HG03378 (cell line): Measurements from ENCODE around the gene ZNF536.

ENCODE experiments used
- ATAC-seq: cut with Tn5 transposase; IDR thresholded peaks from one replicate; pipeline ENCODE4 v1.9.1; 2021; ENCODE audit warnings: mild to moderate bottlenecking, moderate library complexity; ENCODE audit not compliant: unreplicated experiment

Gene ZNF536

DNA sequence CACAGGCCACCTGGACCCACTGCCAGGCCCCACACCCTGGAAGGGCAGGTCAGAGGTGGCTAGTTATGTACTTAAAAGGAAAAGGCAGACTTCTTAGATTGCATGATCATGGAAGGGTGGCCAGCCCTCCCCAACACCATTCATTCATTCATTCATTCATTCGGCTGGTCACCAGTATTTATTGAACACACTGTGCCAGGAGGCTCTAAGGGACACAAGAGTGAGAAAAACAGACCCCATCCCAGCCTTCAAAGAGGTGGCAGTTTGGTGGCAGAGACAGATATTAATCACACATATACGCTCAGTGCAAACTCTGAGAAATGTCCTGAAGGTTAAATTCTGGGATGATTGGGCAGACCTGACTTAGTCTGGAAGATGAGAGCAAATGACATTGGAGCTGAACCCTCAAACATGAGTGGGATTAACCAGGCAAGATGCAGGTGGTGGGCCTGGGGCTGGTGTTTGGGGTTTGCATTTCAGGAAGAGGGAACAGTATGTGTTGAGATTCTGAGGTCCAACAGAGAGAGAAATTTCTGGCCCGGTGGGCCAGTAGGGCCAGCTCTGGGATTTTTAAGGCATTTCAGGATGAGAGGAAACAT is 147.5 kb downstream of the ZNF536 start:
- ATAC-seq, result no peak

DNA sequence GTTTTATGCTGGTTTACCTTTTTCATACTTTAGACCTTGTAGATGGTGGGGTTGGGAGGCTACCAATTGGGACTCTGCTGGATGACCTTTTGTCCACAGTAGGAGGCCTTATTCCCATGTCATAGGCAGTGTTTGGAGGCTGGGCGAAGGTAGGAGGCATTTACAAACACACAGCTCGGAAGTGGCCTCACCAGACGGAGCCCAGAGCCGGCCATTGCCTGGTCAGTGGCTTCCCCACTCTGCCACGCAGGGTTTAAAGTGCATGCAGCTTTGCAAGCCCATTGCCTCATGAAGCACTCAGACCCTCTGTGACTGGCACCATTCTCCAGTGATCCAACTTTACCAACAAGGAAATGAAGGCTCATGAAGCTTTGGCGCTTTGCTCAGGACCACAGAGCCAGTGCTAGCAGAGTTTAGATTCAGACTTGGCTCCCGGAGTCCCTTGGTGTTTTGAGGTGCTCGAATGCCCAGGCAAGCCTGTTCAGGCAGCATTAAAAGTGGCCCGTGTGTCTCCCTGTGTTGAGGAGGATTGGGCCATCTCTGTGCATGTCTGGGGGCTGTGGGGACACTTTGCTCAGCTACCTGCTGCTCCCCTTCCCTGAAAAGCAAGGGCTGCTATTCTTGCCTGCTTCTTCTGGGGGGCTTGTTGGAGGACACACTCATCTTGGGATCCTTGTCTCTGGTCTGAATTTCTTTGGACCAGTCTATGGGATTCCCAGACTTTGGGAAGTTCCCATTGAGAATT is 148.7 kb downstream of the ZNF536 start:
- no peak for ATAC-seq

DNA sequence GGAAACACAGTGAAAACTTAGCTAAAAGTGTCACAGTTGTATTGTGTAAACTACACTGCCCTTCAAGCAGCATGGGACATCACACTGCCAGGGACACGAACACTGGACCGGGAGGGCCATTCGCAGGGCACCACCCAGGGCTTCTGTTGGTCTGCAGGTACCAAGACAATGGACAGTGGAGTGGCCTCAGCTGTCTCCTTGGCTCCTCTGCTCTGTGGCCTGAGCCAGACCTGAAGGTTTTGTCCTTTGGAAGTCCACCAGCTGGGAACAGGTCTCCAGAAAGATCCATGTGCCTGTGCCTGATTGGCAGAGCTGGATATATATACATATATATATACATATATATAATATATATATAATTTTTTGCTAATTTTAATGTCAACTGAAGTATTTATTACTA is 149.8 kb downstream of the ZNF536 start:
- no peak for ATAC-seq

DNA sequence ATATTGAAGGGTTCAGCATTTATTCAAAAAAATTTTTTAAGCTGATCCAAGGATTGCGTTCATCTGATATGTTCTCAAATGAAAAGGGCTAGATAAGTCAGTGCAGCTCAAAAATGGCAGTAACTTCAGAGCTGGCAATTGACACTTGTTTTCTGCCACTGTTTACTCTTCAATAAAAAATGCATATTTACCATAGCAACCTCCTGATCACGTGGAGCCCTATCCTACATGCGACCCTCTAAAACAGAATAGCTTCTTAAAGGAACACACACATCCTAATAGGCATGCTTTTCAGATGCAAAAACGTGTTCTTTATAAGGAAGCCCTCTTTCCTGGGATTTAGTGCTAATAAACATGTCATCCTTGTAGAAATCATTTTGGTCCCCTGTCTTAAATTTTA is 150.2 kb downstream of the ZNF536 start:
- ATAC-seq, result no peak

DNA sequence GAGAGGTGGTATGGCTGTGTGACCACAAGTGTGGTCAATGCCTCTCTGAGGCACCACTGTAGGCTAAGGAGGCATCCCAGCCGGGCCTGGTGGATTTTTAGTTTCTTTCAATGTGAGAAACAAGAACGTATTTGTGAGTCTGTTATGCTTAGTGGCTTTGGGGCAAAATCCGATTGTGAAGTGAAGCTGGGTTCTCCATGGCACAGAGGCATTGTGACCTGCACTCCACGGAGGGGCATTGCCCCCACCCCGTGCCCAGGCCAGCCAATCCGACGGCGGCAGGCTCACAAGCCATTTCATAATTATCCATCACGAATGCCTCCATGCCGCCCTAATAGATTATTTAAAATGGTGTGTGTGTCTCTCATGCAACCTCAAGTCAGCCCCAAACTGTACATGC is 151.6 kb downstream of the ZNF536 start:
- ATAC-seq, result no peak

DNA sequence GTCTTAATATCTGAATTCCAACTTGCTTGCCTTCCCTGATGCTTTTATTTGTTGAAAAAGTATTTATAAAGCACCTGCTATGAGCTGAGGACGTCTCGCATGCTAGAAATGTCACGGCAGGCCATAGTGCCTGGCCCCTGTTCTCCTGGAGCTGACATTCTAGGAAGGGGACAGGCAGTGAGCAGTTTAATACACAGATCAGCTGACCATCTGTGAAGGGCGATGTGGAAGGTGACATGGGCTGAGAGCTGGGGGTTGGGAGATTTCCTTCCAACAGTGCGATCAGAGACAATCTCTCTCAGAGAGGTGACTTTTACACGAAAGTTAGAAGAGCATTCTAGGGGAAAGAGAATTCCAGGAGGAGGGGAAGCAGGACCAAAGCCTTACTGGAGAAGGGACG is 153.2 kb downstream of the ZNF536 start:
- no peak for ATAC-seq

DNA sequence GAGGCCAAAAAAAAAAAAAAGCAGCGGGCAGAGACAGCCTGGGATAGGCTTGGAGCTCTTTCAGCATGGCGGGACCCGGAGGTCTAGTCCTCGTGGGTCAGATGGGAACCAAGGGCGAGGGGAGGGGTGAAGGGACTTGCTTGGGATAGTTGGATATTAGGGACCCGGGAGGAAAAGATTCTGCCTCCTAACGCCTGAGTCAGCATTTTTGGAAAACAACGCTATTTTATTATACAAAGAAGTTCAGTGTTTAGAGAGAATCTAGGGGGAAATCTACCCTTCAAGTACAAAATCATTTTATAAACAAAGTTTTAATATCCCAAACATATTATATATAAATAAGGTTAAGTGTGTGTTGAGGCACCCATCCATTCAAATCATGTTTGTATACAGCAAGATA is 156.7 kb downstream of the ZNF536 start:
- ATAC-seq, result no peak

DNA sequence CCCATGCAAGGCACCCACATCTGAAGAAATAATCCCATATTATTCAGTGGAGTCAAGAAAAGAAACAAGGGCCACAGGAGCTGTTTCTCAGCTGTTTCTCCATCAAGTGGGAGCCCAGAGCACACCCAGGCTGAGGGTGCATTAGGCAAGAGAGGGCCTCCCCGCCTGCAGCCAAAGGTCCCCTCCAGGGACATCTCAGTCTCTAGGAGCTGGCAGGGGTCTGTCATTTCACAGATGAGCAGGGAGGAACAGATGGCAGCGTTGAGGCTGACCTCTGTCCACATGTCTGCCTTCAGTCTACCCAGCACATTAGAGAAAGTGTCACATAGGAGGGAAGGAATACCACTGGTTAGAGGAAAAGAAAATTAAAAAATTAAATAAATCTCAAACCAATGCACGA is 157.7 kb downstream of the ZNF536 start:
- ATAC-seq, result no peak

DNA sequence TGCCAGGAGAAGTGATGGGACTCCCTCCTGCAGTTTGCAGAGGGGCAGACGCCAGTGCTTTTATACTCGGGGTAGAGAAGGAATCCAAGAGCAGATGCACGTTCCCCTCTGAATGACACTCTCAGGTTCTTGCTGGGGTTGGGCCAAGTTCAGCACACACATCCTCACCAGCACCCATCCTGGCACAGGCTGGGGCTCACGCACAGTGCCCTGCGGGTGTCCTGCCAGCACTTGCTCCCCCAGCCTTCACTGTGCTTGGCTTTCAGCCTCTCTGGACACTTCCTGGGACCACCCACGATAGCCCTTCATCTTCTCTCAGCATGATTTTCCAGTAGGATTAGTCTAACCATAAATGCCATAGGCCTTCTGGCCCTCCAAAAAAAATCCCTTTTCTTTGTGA is 158.6 kb downstream of the ZNF536 start:
- ATAC-seq, result no peak

DNA sequence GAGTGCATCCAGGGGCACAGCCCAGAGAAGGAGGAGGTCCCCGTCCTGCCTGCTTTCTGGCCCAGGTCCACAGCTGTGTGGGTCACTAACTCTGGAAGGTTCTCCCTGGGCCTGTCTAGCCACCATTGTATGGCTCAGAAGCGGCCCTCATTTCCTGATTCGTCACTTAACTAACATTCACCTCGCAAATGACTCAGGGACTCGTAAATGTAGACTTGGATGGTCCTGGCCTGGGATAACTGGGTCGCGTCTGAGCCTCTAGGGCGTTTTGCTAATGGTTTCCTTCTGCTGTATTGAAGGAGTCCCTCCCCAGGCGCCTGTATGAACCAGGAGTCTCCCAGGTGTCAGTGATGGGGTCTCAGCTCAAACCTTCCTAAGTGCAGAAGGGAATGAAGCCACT is 162.8 kb downstream of the ZNF536 start:
- no peak for ATAC-seq

DNA sequence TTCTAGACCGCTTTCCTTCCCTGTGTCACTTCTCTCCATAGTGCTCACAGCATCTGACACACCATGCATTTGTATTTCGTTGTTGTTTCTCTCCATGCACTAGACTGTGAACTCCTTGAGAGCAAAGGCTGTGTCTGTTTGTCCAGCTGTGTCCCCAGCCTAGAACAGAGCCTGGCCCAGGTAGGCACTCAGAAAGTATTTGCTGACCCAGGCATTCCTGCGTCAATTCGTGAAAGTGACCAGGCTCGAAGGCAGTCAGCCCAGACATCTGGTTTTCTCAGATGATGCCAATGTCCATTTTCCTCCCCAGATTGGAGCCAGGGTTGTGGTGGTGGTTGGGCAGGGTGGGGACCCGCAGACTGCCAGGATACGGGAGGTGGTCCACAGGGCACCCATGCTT is 164.8 kb downstream of the ZNF536 start:
- ATAC-seq, result no peak

DNA sequence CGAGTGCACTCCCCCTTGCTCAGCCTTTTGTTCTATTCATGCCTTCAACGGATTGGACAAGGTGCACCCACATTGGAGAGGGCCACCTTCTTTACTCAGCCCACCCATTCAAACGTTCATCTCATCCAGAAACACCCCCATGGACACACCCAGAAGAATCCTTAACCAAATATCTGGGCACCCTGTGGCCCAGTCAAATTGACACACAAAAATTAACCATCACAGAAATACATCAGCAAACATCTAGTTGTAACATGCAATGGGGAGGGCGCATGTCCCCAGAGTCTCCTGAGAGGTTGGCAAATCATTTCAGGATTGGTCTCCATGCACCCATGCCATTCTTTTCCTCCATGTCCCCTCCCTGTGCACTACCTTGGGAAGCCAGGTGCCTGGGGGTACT is 167.1 kb downstream of the ZNF536 start:
- no peak for ATAC-seq

DNA sequence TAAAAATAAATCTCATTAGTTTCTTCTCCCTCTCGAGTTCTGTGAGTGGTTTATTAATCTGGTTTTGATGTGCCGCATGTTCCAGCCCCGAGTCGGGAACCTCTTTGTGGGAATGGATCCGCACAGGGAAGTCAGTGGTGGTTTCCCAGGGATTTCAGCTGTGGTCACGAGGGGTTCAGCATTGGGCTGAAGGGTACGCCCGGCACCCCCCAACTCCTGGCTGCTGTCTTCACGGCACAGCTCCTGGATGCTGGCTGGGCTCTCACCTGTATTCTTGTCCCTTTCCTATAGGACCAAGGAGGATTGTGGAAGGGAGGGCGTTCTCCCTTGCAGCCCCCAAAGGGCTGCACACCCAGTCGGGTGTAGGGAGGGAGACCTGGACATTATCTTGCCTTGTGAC is 167.8 kb downstream of the ZNF536 start:
- no peak for ATAC-seq

DNA sequence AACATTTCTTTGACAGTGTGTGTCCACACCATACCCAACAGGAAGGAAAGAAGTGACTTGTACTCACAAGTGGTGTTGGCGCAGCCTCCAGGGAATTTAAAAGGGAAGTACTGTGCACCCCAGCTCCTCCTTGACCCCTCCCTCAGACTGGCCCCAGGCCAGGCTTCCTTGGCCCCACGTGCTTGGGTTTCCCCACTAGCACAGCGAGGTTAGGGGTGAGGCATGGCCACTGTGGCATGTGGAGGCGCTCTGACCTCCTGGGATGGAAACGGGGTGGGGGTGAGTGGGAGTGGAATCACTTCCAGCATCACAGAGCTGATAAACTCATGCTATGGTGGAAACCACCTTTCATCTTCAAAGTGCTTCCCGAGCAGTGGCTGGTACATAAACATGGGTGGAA is 168.6 kb downstream of the ZNF536 start:
- no peak for ATAC-seq

DNA sequence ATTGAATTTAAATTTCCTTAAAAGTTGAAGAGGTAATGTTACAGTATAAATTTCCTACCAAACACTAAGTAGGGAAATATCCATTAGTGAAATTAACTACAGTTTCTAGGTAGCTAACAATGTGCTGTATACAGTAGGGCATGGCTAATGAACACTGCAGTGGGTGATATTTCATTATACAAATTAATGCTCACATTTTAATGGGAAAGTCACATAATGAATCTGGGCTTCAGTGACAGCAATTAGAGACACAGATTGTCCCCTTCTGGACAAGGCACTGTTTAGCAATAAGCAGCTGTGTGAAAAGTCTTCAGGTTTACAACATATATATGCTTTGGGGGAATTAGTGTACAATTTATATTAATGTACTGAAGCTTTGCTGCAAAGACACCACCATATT is 169.4 kb downstream of the ZNF536 start:
- ATAC-seq, result no peak

DNA sequence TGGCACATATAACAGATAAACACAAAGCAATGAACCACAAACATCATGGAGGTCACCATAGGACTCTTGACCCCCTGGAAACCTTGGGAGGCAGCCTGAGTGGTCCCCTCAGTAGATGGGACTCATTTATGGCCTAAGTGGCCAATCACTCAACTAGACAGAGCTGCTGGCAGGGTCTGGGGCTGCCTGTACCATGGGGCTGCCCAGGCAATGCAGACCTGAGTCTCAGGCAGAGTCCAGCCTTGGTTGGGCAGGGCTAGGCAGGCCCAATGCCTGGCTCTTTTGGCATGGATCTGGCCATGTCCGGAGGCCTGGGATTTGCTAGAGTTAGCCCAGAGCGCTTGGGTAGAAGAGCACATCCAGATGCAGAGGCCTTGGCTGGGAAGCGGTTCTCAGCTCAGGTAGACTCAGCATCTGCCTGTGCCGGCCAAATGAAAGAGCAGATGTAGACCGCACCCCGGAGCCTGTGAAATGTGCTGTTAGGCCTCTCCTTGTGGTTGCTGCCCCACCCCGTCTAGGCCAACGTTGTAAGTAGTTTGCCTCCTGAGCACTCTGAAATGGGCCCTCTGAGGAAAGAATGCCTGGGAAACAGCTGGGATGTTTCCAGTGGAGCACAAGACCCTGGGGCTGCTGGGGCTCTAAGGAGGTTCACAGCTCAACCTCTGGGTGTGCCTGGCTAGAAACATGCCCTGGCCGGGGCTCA is 171.2 kb downstream of the ZNF536 start:
- ATAC-seq, result no peak

DNA sequence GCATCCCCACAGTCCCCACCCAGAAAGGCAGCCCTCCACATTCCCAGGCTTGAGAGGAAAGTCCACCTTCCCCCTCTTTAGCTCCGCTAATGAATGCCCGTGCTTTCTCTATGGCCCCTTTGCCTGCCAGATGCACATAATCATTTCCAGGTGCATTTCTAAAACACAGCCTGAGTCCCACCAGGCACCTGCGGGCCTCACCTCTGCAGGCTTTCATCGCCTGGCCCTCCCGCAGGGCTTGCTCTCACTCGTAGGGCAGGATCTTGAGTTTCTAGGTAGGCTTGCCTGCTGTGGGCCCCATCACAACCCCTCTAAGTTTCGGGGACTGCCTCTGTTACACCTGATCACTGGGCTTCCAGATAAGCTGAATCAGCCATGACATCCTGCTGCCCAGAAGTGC is 173.6 kb downstream of the ZNF536 start:
- no peak for ATAC-seq

DNA sequence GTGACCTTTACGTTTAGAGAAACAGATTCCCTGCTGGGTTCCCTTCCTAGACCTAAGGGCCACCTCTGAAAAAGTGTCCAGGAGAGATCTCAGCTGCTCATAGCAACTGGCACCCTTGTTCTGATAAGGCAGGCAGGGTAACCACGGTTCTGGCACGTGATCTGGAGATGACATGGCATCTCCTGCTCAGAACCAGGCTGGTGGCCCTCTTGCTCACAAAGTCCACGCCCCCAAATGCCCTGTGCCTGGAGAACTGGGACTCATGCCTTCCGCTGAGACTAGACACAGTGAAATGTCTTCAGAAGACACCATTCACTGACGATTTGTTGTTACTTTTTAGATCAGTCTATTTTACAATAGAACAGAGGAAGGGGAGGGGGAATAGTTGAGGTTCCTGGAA is 174.1 kb downstream of the ZNF536 start:
- no peak for ATAC-seq

DNA sequence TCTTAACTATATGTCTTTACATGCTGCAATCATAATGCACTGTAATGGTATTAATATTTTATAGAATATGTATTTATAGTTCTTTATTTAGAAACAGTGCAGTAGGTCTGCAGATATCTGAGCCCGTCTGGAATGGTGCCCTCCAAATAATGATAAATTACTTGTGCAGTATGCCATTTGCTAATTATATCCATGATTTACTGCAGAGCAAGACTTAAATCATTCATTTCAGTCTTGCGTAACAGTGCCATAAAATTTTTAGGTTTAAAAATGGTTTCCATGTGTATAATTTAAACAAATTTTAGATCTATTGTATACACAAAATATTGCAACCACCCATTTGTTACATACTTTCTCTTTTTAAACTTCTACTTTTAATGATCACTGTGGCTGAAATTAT is 175.1 kb downstream of the ZNF536 start:
- ATAC-seq, result no peak

DNA sequence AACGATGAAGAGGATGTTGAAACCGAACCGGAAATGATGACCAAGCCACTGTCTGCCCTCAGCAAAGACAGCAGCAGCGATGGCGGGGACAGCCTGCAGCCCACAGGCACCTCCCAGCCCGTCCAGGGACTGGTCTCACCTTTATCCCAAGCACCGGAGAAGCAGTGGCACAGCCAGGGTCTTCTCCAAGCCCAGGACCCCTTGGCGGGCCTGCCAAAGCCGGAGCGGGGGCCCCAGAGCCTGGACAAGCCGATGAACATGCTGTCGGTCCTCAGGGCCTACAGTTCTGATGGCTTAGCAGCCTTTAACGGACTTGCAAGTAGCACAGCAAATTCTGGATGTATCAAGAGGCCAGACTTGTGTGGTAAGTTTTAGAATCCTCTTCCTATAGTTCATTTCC is 177.0 kb downstream of the ZNF536 start:
- no peak for ATAC-seq

DNA sequence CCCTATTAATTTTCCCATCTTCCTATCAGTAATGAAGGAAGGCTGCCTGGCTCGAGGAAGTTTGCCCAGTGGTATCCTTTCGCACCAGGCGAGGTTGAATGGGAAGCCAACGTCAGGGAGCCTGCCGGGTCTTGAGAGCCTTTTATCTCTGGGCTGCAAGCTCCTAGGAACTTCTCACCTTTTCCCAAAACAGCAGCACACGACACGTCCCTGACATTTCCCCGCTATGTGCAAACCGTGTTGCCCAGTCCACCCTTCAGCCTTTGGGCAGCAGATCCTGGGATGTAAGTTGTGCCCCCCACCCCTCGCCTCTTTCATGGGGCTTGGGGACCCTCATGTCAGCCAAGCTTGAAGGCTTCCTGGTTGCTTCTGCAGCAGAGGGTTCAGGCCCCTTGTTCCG is 179.1 kb downstream of the ZNF536 start:
- no peak for ATAC-seq

DNA sequence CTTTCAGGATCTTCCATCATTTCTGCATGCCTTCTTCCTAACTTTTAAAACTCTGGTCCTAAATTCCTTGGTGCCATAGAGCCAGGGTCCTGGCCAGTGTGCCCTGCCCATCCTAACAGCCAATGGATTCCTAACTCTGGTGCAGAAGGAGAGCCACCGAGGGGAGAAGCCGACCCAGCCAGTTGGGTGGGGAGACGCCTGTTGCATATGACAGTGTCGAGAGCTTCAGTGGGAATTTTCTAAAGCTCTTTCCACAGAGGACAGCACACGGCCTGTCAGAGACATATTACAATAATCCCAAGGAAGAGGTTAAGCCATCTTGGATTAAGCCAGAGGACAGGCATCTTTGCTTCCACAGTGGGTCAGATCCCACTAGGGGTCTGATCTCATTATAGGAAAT is 180.4 kb downstream of the ZNF536 start:
- ATAC-seq, result no peak
